Measurements from ENCODE around the gene RANBP3.
"Not testable (repeated sequence)": the region's sequence is repeated elsewhere in the genome, so short reads cannot be mapped to it uniquely, and the experiment has no call there.

The RANBP3 gene

GRCh38 chr19:5893296-5893903 lies 84.5 kb downstream of the RANBP3 start:
- no peak overlapping the region for H3K27ac ChIP-seq
- TF ChIP-seq CTCF (conservative IDR thresholded peaks at IDR 0.05), result no peak

- 0 out of 2 replicates have a peak, but pooled peaks have one; percentile 5 for TF ChIP-seq CTCF (conservative IDR thresholded peaks at IDR 0.05)
Measured at GRCh38 chr19:5892772-5893275, 85.1 kb downstream of the RANBP3 start.

GRCh38 chr19:5891938-5892771 lies 85.8 kb downstream of the RANBP3 start:
- no peak overlapping the region for H3K27ac ChIP-seq
- TF ChIP-seq CTCF (conservative IDR thresholded peaks at IDR 0.05), result peak; percentile 42

More at GRCh38 chr19:5892772-5893275, 85.1 kb downstream of the RANBP3 start:
- no peak overlapping the region for H3K27ac ChIP-seq

GRCh38 chr19:5891572-5891937 lies 86.4 kb downstream of the RANBP3 start:
- H3K27ac ChIP-seq, result no peak overlapping the region
- TF ChIP-seq CTCF (conservative IDR thresholded peaks at IDR 0.05), result no peak

GRCh38 chr19:5890099-5890498 lies 87.8 kb downstream of the RANBP3 start:
- no peak for TF ChIP-seq CTCF (conservative IDR thresholded peaks at IDR 0.05)
- no peak overlapping the region for H3K27ac ChIP-seq

- TF ChIP-seq CTCF (conservative IDR thresholded peaks at IDR 0.05), result no peak
- H3K27ac ChIP-seq, result no peak overlapping the region
Measured at GRCh38 chr19:5889288-5889971, 88.5 kb downstream of the RANBP3 start.

GRCh38 chr19:5884065-5884811 lies 93.7 kb downstream of the RANBP3 start:
- H3K27ac ChIP-seq, result not testable (repeated sequence)

- not testable (repeated sequence) for H3K27ac ChIP-seq
Measured at GRCh38 chr19:5883157-5883873, 94.6 kb downstream of the RANBP3 start.

Data from VCaP (cell line).